ENCODE results near the gene FZR1.

GRCh38 chr19:3538965-3539755 is 33.0 kb downstream of the FZR1 start, which contains the start of gene TEKTIP1:
- TF ChIP-seq CTCF (IDR thresholded peaks at IDR 0.05 in 4 of 5, conservative IDR thresholded peaks at IDR 0.05 in 1 of 5) (no peak), POLR2A (IDR thresholded peaks at IDR 0.05) (no peak)

All from gastrocnemius medialis (tissue), 4 donors.